NT2/D1 (cell line): Measurements from ENCODE around the gene TDRD5.

Experiments
- YY1 ChIP-seq: IDR thresholded peaks from 2 replicates; pipeline ENCODE4 v1.6.1; 2011; ENCODE audit not compliant: insufficient read length, insufficient read depth
- ZNF274 ChIP-seq: IDR thresholded peaks from 2 replicates; pipeline ENCODE4 v1.6.1; 2011; ENCODE audit warnings: mild to moderate bottlenecking, low read depth, low read length

- TF ChIP-seq ZNF274 (no peak), YY1 (no peak)
Observed at GRCh38 chr1:179587336-179587735, 4.3 kb upstream of the TDRD5 start.
